ENCODE measurements around the gene ATP5F1A. TPM values are rescaled to one million over a fixed set of nuclear protein-coding genes. Genes with fewer than 3 reads are reported as not detected.
"Not testable (repeated sequence)": the region's sequence is repeated elsewhere in the genome, so short reads cannot be mapped to it uniquely, and the experiment has no call there.

Gene ATP5F1A
- total RNA-seq, 1 experiment from 2014 or later = 890 TPM

DNA sequence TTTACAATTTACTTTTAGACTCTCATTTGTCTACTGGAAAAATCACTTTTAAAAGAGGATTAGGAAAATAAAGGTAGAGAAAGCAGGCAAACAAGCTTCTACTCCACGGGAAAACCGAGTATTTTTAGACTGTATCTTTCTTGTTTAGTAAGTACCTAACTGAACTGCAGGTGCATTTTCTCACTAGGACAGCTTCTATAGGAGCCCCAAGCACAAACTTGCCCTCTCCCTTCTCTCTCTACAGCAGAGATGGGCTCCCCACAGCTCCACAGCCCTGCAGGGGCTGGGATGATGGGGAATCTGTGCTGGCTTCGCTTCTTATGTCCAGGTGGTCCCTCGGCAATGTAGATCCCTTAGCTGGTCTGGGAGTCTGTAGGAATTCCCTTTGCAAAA lies 42.3 kb downstream of the ATP5F1A start:
- DNase-seq (ENCODE audit: low read depth, low spot score) = no peak
- in situ Hi-C loops (cut with HindIII; ENCODE audit: low pct_unique_long_range_greater_than_20kb, low sequenced_read_pairs) = no loop called here

GRCh38 chr18:46054956-46055837 lies 42.9 kb downstream of the ATP5F1A start:
- DNase-seq (ENCODE audit: low read depth, low spot score) = no peak
- in situ Hi-C loops (cut with HindIII; ENCODE audit: low pct_unique_long_range_greater_than_20kb, low sequenced_read_pairs) = no loop called here

- no peak for DNase-seq (ENCODE audit: low read depth, low spot score)
- in situ Hi-C loops (cut with HindIII; ENCODE audit: low pct_unique_long_range_greater_than_20kb, low sequenced_read_pairs) = no loop called here
These were observed 44.6 kb downstream of the ATP5F1A start for GRCh38 chr18:46053368-46054095.

GRCh38 chr18:46051731-46052461 lies 46.2 kb downstream of the ATP5F1A start:
- no peak for DNase-seq (ENCODE audit: low read depth, low spot score)
- in situ Hi-C loops (cut with HindIII; ENCODE audit: low pct_unique_long_range_greater_than_20kb, low sequenced_read_pairs) = no loop called here

DNA sequence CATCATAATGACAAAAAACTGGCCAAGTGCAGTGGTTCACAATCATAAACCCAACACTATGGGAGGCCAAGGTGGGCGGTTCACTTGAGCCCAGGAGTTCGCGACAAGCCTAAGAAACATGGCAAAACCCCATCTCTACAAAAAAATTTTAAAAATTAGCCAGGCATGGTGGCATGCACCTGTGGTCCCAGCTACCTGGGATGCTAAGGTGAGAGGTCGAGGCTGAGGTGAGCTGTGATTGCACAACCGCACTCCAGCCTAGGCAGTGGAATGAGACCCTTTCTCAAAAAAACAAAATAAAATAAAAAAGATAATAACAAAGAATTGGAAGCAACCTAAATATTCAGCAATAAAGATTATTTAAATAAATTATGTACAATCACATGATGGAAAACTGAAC lies 47.8 kb downstream of the ATP5F1A start:
- no peak for DNase-seq (ENCODE audit: low read depth, low spot score)
- in situ Hi-C loops (cut with HindIII; ENCODE audit: low pct_unique_long_range_greater_than_20kb, low sequenced_read_pairs) = no loop called here

DNA sequence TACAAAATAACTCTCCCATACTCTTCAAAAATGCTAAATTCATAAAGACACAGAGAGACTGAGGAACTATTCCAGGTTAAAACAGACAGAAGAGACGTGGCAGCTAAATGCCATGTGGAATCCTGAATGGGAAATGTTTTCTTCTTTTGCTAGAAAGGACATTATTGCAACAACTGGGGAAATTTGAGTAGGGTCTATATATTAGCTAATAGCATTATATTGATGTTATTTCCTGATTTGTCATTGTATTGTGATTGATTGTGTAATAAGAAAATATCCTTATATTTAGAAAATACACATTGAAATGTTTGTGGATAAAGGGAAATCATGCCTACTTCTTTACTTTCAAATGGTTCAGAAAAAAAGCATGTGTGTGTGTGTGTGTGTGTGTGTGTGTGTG lies 49.5 kb downstream of the ATP5F1A start:
- DNase-seq (ENCODE audit: low read depth, low spot score) = no peak
- in situ Hi-C loops (cut with HindIII; ENCODE audit: low pct_unique_long_range_greater_than_20kb, low sequenced_read_pairs) = no loop called here

- in situ Hi-C loops (cut with HindIII; ENCODE audit: low pct_unique_long_range_greater_than_20kb, low sequenced_read_pairs); DNase-seq (ENCODE audit: low read depth, low spot score): not testable (repeated sequence)
These were observed 50.7 kb downstream of the ATP5F1A start for GRCh38 chr18:46047369-46047768.

GRCh38 chr18:46046688-46047087 lies 51.4 kb downstream of the ATP5F1A start:
- no peak for DNase-seq (ENCODE audit: low read depth, low spot score)
- in situ Hi-C loops (cut with HindIII; ENCODE audit: low pct_unique_long_range_greater_than_20kb, low sequenced_read_pairs) = no loop called here

GRCh38 chr18:46046126-46046525 lies 52.0 kb downstream of the ATP5F1A start:
- in situ Hi-C loops (cut with HindIII; ENCODE audit: low pct_unique_long_range_greater_than_20kb, low sequenced_read_pairs) = no loop called here

GRCh38 chr18:46042571-46043123 lies 55.4 kb downstream of the ATP5F1A start:
- in situ Hi-C loops (cut with HindIII; ENCODE audit: low pct_unique_long_range_greater_than_20kb, low sequenced_read_pairs) = no loop called here
- no peak for DNase-seq (ENCODE audit: low read depth, low spot score)

More at GRCh38 chr18:46046126-46046525, 52.0 kb downstream of the ATP5F1A start:
- no peak for DNase-seq (ENCODE audit: low read depth, low spot score)

GRCh38 chr18:46040747-46041104 lies 57.4 kb downstream of the ATP5F1A start:
- in situ Hi-C loops (cut with HindIII; ENCODE audit: low pct_unique_long_range_greater_than_20kb, low sequenced_read_pairs) = no loop called here

GRCh38 chr18:46040033-46040746 lies 57.9 kb downstream of the ATP5F1A start:
- in situ Hi-C loops (cut with HindIII; ENCODE audit: low pct_unique_long_range_greater_than_20kb, low sequenced_read_pairs) = no loop called here
- DNase-seq (ENCODE audit: low read depth, low spot score) = no peak

More at GRCh38 chr18:46040747-46041104, 57.4 kb downstream of the ATP5F1A start:
- DNase-seq (ENCODE audit: low read depth, low spot score) = no peak

GRCh38 chr18:46037512-46038305 lies 60.4 kb downstream of the ATP5F1A start:
- in situ Hi-C loops (cut with HindIII; ENCODE audit: low pct_unique_long_range_greater_than_20kb, low sequenced_read_pairs) = no loop called here
- no peak for DNase-seq (ENCODE audit: low read depth, low spot score)

GRCh38 chr18:46035696-46036680 lies 62.1 kb downstream of the ATP5F1A start:
- in situ Hi-C loops (cut with HindIII; ENCODE audit: low pct_unique_long_range_greater_than_20kb, low sequenced_read_pairs) = no loop called here
- no peak for DNase-seq (ENCODE audit: low read depth, low spot score)

DNA sequence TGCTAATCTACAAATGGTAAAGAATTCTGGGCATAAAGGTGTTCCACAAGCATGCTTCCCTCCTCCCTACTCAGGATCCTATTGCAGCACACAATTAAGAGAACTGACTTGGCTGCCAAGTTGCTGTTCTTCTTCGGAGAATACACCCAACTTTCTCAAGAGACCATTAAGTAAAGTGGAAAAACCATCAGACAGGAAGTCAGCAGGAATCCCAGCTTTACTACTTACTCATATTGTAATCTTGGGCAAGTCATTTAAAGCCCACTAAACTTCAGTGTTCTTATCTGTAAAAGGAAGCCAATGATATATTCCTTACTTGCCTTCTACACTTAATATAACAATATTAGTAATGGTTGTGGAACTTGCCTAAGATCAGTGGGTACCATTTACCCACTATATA lies 63.9 kb downstream of the ATP5F1A start:
- in situ Hi-C loops (cut with HindIII; ENCODE audit: low pct_unique_long_range_greater_than_20kb, low sequenced_read_pairs) = no loop called here
- no peak for DNase-seq (ENCODE audit: low read depth, low spot score)

DNA sequence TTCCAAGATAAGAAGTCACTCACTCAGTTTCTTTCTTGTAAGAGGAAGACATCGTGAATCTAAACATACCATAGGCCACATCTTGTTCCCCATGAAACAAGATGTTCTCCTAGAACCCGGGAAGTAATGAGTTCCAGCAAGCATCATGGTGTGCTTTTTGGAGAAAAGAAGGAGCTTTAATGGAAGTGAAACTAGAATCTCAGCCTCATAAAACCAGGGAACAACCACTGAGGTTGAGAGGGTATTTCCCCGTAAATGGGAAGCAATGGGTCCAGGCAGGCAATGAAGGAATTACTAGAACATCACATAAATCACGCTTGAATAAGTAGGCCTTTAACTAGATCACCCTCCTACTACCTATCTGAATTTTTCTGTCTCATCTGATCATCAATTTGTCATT lies 66.4 kb downstream of the ATP5F1A start:
- in situ Hi-C loops (cut with HindIII; ENCODE audit: low pct_unique_long_range_greater_than_20kb, low sequenced_read_pairs) = no loop called here
- DNase-seq (ENCODE audit: low read depth, low spot score) = no peak

Data from SK-MEL-5 (cell line).